PC-3 (cell line): ENCODE measurements around the gene CD82. TPM values are rescaled to one million over a fixed set of nuclear protein-coding genes. Genes with fewer than 3 reads are reported as not detected.

Source experiments
- ATAC-seq: fragments of 200-7000 bp; cut with Tn5 transposase; 2 replicates; pipeline ENCODE4 v1.9.1; 2020; ENCODE audit warnings: mild to moderate bottlenecking, moderate library complexity
- BruUV-seq: library from RNA; stranded (reverse); fragments of 400-500 nt; replicated peaks from 2 replicates; lab custom pipeline; 2021; lab: Mats Ljungman, UMichigan
- CTCF ChIA-PET: fragments of 300-600 bp; sonication (Branson Sonifier 250); formaldehyde crosslinking; loops from one replicate; lab custom pipeline; 2022; ENCODE audit warnings: antibody characterized with exemption; lab: Charles Lee
- POLR2A ChIA-PET: fragments of 300-600 bp; sonication (Branson Sonifier 250); formaldehyde crosslinking; loops from one replicate; lab custom pipeline; 2022; ENCODE audit warnings: antibody characterized with exemption; ENCODE audit not compliant: unreplicated experiment; lab: Charles Lee
- DNase-seq: peaks from one replicate; pipeline ENCODE4 v3.0.0-alpha.2; 2015
- H2AFZ ChIP-seq: fragments of 300-600 bp; sonication (generic); 2 replicates; pipeline ENCODE4 v1.6.0; 2016; ENCODE audit warnings: antibody characterized with exemption, low read length
- H3F3A ChIP-seq: fragments of 300-600 bp; sonication (generic); one replicate; pipeline ENCODE4 v1.6.0; 2017; ENCODE audit warnings: antibody characterized with exemption, low read length, control low read depth, mild to moderate bottlenecking; ENCODE audit not compliant: unreplicated experiment
- H3K27ac ChIP-seq: fragments of 300-600 bp; sonication (generic); 2 replicates; pipeline ENCODE4 v1.5.1; 2016; ENCODE audit warnings: mild to moderate bottlenecking, low read length
- H3K27me3 ChIP-seq: fragments of 300-600 bp; sonication (generic); 2 replicates; pipeline ENCODE4 v1.6.1; 2016; ENCODE audit warnings: low read length, mixed read lengths
- H3K36me3 ChIP-seq: fragments of 300-600 bp; sonication (generic); 2 replicates; pipeline ENCODE4 v1.6.1; 2016; ENCODE audit warnings: low read depth, mixed run types, low read length, mixed read lengths
- H3K4me1 ChIP-seq: fragments of 300-600 bp; sonication (generic); 2 replicates; pipeline ENCODE4 v1.5.1; 2016; ENCODE audit warnings: low read length; ENCODE audit not compliant: insufficient read depth
- H3K4me2 ChIP-seq: fragments of 300-600 bp; sonication (generic); 2 replicates; pipeline ENCODE4 v1.6.0; 2016; ENCODE audit warnings: low read length
- H3K4me3 ChIP-seq: fragments of 300-600 bp; sonication (generic); 2 replicates; pipeline ENCODE4 v1.5.1; 2016; ENCODE audit warnings: mild to moderate bottlenecking, low read length, mixed read lengths
- H3K79me2 ChIP-seq: fragments of 300-600 bp; sonication (generic); 2 replicates; pipeline ENCODE4 v1.6.1; 2017; ENCODE audit warnings: low read length, mixed read lengths
- H3K9ac ChIP-seq: fragments of 300-600 bp; sonication (generic); 2 replicates; pipeline ENCODE4 v1.6.0; 2016; ENCODE audit warnings: mild to moderate bottlenecking, low read length
- H3K9me2 ChIP-seq: fragments of 300-600 bp; sonication (generic); replicated peaks from 2 replicates; pipeline ENCODE4 v1.6.1; 2016; ENCODE audit warnings: mixed run types, low read length, mixed read lengths
- H3K9me3 ChIP-seq: fragments of 300-600 bp; sonication (generic); 2 replicates; pipeline ENCODE4 v1.6.1; 2016; ENCODE audit warnings: low read length, mixed read lengths
- H4K20me1 ChIP-seq: fragments of 300-600 bp; sonication (generic); 2 replicates; pipeline ENCODE4 v1.6.1; 2016; ENCODE audit warnings: low read length, mixed read lengths
- EZH2 ChIP-seq: fragments of 300-600 bp; sonication (generic); IDR thresholded peaks from one replicate; pipeline ENCODE4 v1.6.1; 2017; ENCODE audit warnings: antibody characterized with exemption, mild to moderate bottlenecking, low read length; ENCODE audit not compliant: unreplicated experiment
- EZH2phosphoT487 ChIP-seq: fragments of 300-600 bp; sonication (generic); IDR thresholded peaks from 2 replicates; pipeline ENCODE4 v1.6.1; 2018; ENCODE audit warnings: mild to moderate bottlenecking, antibody characterized with exemption, low read length, borderline replicate concordance
- intact Hi-C: fragments of 100-400 bp; cut with micrococcal nuclease; formaldehyde crosslinking; loops from 2 replicates; pipeline ENCODE4 v1.9.0; 2023
- total RNA-seq: library from RNA; depleted of rRNA; stranded (reverse); fragments of >200 nt; gene quantifications from 2 replicates; pipeline ENCODE4 v1.2.3, GENCODE V29; 2014
- TF ChIP-seq, protein P1 (sequence below): fragments of 300-600 bp; sonication (generic); conservative IDR thresholded peaks from 2 replicates; pipeline ENCODE4 v1.5.1; 2017; ENCODE audit warnings: antibody characterized with exemption, low read depth, mild to moderate bottlenecking, low read length

Gene CD82
- total RNA-seq, 1 experiment from 2014 or later, result 5.0 TPM

DNA sequence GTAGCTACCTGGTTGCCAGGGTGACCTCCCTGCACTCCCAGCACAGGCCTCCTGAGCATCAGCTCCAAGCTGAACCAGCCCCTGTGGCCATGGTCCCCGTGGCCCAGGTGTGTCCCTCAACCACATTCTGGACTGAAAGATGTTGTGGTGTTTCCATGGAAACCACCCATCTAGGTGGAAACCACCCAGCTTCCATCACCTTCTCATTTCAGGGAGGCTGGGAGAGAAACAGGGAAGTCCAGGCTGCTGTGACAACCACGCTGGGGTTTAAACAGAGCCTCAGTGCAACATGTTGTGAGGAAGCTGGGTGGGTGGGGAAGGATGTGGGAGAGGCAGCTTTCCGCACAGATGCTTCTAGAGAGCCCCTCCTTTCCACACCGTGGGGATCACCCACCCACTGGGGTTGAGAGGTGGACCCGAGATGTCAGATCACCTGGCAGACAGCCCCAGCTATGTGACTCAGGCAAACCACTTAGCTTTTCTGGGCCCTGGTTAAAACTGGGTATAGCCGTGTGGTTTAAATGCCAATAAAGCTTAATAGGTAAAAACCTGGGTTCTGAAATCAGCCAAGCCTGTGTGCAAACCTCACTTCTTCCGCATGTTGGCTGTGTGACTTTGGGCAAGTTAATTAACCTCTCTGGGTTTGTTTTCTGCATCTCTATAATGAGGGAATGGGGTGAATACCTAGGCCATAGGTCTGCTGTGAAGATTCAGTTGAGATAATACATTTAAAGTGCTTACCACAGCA is 46.4 kb downstream of the CD82 start:
- Histone ChIP-seq H3K4me3 (no peak overlapping the region), H3K9me3 (no peaks in the 10 kb centered on the region), H3K36me3 (no peaks in the 10 kb centered on the region), H3K9ac (no peak overlapping the region), H3K79me2 (no peaks in the 10 kb centered on the region), H3K4me1 (no peaks in the 10 kb centered on the region), H2AFZ (no peak overlapping the region), H3F3A (no peaks in the 10 kb centered on the region), H4K20me1 (no peaks in the 10 kb centered on the region), H3K27me3 (no peaks in the 10 kb centered on the region), H3K9me2 (no peaks in the 10 kb centered on the region), H3K27ac (no peak overlapping the region), H3K4me2 (no peak overlapping the region)
- no peak for TF ChIP-seq EZH2phosphoT487
- TF ChIP-seq, protein P1, sequence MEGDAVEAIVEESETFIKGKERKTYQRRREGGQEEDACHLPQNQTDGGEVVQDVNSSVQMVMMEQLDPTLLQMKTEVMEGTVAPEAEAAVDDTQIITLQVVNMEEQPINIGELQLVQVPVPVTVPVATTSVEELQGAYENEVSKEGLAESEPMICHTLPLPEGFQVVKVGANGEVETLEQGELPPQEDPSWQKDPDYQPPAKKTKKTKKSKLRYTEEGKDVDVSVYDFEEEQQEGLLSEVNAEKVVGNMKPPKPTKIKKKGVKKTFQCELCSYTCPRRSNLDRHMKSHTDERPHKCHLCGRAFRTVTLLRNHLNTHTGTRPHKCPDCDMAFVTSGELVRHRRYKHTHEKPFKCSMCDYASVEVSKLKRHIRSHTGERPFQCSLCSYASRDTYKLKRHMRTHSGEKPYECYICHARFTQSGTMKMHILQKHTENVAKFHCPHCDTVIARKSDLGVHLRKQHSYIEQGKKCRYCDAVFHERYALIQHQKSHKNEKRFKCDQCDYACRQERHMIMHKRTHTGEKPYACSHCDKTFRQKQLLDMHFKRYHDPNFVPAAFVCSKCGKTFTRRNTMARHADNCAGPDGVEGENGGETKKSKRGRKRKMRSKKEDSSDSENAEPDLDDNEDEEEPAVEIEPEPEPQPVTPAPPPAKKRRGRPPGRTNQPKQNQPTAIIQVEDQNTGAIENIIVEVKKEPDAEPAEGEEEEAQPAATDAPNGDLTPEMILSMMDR, result no peak
- POLR2A ChIA-PET, result interaction anchor here (0.6 kb wide), 1 partner anchor 118 kb away, joined by 10 read pairs; no protein-coding TSS in a partner anchor
- DNase-seq, result no peak
- ATAC-seq, result no peak
- intact Hi-C loops, result no loop called here
- BruUV-seq, result no TSS peak
- CTCF ChIA-PET, result interaction anchor here (0.9 kb wide), 1 partner anchor 47 kb away, joined by 15 read pairs; the partner anchor contains the start of gene CD82

DNA sequence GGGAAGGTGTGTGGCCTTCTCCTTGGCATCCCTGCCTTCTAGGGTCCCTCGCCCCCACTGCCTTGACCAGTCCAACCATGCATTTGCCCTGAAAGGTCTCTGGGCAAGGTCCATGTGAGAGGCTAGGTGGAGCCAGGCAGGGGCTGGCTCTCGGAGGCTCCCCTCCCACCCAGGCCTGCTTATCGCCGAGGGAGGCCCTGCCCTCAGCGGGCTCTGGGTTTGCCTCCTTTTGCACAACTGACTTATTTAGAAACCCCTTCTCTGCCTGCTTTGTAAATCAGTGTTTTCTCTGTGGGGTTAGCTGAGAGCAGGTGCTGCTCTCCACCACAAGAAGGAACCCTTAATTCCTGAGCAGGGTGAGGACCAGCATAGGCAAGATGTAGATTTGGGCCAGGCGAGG is 47.7 kb downstream of the CD82 start:
- no peak overlapping the region for H3K9ac ChIP-seq
- intact Hi-C loops, result no loop called here
- no peak overlapping the region for H2AFZ ChIP-seq
- DNase-seq (no peak), ATAC-seq (no peak)
- no peaks in the 10 kb centered on the region for H3F3A ChIP-seq
- H3K27ac ChIP-seq, result no peak overlapping the region
- H3K4me2 ChIP-seq, result no peak overlapping the region
- H3K9me3 ChIP-seq, result no peaks in the 10 kb centered on the region
- no peaks in the 10 kb centered on the region for H3K79me2 ChIP-seq
- H3K4me3 ChIP-seq, result no peak overlapping the region
- no peaks in the 10 kb centered on the region for H3K4me1 ChIP-seq
- H3K36me3 ChIP-seq, result no peaks in the 10 kb centered on the region
- POLR2A ChIA-PET, result no interaction called here
- no peaks in the 10 kb centered on the region for H4K20me1 ChIP-seq
- H3K9me2 ChIP-seq, result no peaks in the 10 kb centered on the region
- no TSS peak for BruUV-seq
- CTCF ChIA-PET, result interaction anchor here (0.9 kb wide), 1 partner anchor 48 kb away, joined by 15 read pairs; the partner anchor contains the start of gene CD82
- H3K27me3 ChIP-seq, result no peaks in the 10 kb centered on the region
- TF ChIP-seq EZH2 (no peak), EZH2phosphoT487 (no peak)
- TF ChIP-seq, protein P1, result no peak

DNA sequence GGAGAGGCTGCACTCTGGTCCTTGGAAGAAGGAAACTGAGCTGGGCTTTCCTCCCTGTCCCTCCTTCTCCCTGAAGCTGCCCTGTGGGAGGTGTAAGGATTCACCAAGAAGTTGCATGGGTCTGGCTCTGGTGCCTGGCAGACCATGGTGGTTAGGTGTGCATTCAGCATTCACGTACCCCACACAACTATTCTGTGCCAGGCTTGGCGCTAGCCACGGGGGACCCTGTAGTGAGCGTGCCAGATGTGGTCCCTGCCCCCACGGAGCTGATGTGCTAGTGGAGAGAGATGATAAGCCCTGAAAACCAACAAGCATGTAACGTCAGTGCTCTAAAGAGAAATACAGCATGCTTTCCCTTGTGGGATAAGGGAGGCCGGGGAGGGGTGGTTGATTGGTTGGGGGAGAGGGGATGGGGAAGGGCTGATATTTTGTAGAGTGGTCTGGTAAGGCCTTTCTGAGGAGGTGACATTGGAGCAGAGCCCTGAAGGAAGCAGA is 48.9 kb downstream of the CD82 start:
- H3F3A ChIP-seq, result no peaks in the 10 kb centered on the region
- no peak overlapping the region for H3K27ac ChIP-seq
- H3K4me1 ChIP-seq, result no peaks in the 10 kb centered on the region
- intact Hi-C loops, result no loop called here
- no TSS peak for BruUV-seq
- TF ChIP-seq, protein P1, result no peak
- no peak for TF ChIP-seq EZH2
- TF ChIP-seq EZH2phosphoT487, result no peak
- no peak for ATAC-seq
- H4K20me1 ChIP-seq, result no peaks in the 10 kb centered on the region
- ChIA-PET POLR2A (no interaction called here), CTCF (interaction anchor here (1.3 kb wide), 1 partner anchor 62 kb away, joined by 3 read pairs; no protein-coding TSS in a partner anchor)
- no peak overlapping the region for H2AFZ ChIP-seq
- no peaks in the 10 kb centered on the region for H3K27me3 ChIP-seq
- H3K9me2 ChIP-seq, result no peaks in the 10 kb centered on the region
- H3K4me2 ChIP-seq, result no peak overlapping the region
- H3K36me3 ChIP-seq, result no peaks in the 10 kb centered on the region
- no peak for DNase-seq
- no peak overlapping the region for H3K4me3 ChIP-seq
- no peaks in the 10 kb centered on the region for H3K79me2 ChIP-seq
- H3K9ac ChIP-seq, result no peak overlapping the region
- no peaks in the 10 kb centered on the region for H3K9me3 ChIP-seq
